ENCODE results near the gene CASK.

DNA sequence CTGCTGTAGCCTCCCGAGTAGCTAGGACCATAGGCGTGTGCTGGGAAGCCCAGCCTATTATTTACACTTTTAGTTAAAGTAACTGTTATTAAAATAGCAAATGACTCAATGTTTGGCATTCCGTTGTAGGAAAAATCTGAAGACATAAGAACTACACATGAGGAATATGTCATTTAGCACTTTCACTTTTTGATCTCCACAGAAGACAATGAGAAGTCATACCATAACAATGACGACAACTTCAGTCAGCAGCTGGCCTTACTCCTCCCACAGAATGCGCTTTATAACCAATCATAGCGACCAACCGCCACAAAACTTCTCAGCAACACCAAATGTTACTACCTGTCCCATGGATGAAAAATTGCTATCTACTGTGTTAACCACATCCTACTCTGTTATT lies 227.9 kb downstream of the CASK start:
- TF ChIP-seq POLR2A (IDR thresholded peaks at IDR 0.05; ENCODE audit: low read depth) (no peak), POLR2AphosphoS5 (IDR thresholded peaks at IDR 0.05) (no peak), EP300 (IDR thresholded peaks at IDR 0.05) (no peak)
- TF ChIP-seq, protein P1, sequence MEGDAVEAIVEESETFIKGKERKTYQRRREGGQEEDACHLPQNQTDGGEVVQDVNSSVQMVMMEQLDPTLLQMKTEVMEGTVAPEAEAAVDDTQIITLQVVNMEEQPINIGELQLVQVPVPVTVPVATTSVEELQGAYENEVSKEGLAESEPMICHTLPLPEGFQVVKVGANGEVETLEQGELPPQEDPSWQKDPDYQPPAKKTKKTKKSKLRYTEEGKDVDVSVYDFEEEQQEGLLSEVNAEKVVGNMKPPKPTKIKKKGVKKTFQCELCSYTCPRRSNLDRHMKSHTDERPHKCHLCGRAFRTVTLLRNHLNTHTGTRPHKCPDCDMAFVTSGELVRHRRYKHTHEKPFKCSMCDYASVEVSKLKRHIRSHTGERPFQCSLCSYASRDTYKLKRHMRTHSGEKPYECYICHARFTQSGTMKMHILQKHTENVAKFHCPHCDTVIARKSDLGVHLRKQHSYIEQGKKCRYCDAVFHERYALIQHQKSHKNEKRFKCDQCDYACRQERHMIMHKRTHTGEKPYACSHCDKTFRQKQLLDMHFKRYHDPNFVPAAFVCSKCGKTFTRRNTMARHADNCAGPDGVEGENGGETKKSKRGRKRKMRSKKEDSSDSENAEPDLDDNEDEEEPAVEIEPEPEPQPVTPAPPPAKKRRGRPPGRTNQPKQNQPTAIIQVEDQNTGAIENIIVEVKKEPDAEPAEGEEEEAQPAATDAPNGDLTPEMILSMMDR (IDR thresholded peaks at IDR 0.05): no peak
